Inflammatory macrophage (primary cell): Measurements from ENCODE around the gene KIAA1958.

Experiments
- DNase-seq, 2 donors: peaks; one replicate each; pipeline ENCODE4 v3.0.0-alpha.2; 2020 to 2022

The KIAA1958 gene

DNA sequence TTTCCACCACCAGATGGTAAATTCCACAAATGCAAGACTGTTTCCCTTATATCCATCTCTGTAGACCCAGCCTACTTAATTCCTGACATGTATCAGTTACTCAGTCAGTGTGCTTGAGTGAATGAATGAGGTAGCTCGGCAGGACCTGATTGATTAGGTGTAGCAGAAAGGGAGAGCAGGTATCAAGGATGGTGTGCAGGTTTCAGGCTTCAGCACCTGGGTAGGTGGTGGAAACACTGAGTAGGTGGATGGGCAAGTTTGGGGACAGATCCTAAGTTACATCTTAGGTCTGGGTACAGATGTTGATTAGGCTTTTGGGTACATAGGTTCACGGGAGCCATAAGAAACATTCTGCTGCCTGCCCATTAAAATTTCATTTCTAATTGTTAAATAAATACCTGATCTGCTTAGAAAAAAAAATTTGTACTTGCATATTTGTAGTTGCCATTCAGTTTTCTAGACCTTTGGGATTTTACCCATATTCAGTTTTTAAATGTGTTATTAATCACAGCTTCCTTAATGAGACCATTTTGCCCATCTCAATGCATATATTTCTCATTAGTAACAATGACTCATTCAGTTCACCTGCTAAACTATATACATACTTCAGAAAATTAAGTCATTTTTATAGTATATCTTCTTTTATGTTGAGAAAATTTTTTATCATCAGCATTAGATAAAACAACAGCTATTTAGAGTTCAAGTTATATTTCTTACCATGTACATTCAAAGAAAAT, 119.5 kb downstream of the KIAA1958 start:
- DNase-seq: no peak

DNA sequence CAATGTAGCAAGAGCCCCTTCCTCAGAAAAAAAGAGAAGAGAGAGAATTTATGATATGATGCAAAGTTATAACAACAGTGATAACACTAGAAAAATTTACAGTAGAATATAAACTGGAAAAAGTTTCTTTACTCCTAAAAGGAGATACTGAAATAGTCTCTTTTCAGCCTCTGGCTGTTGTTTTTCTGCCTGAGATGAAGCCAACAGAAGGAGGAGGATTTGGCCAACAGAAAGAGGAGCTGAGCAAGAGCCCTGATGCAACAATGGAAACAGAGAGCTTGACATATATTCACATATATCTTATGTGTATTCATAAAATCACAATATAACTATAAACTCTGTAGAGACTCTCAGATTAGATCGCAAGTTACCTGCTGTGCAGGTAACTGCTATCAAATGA, 122.2 kb downstream of the KIAA1958 start:
- no peak for DNase-seq

DNA sequence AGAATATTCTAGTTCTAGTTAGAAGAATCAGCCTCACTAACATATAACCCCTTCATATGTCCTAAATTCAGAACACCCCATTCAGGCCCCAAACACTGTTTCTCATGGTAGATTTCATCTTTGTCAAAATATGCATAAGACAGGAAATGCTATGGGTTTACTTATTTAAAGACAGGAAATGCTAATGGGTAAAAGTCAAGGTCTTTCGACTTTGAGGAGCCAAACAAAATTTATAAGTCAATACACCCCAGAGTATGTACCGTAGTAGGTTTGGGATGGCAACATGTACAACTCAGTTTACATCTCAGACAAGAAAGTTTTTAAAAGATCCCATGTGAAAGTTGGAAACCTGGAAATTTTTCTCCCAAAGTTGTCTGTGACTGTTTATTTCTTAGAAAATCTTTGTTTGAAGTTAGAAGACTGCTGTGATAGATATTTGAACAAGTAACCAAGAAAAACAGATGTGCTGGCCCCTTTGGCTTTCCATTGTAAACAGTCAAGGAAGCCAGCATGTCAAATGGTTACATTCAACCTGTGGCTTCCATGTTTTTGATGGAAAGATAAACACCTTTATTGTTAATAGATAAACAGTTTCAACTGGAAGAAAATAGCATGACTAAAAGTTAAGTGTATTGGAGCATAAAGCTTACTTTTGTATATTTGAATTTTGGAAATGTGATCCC, 129.1 kb downstream of the KIAA1958 start:
- no peak for DNase-seq

DNA sequence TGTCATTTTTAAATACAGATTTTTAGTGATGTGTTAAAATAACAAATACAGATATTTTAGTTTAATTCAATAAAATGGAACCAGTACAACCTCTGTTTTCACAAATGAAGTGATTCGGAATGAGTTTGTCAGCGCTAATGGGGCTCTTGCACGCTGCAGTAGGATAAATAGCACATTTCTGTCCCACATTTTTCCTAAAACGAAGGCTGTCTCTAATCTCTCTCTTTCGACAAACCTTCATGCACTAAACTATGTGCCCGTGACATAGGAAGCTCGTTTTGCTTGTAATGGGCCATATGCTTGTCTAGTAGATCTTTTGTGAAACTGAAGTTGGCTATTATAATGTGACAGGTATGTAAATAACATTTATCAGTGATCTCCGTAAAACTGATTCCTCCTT, 130.7 kb downstream of the KIAA1958 start:
- no peak for DNase-seq

DNA sequence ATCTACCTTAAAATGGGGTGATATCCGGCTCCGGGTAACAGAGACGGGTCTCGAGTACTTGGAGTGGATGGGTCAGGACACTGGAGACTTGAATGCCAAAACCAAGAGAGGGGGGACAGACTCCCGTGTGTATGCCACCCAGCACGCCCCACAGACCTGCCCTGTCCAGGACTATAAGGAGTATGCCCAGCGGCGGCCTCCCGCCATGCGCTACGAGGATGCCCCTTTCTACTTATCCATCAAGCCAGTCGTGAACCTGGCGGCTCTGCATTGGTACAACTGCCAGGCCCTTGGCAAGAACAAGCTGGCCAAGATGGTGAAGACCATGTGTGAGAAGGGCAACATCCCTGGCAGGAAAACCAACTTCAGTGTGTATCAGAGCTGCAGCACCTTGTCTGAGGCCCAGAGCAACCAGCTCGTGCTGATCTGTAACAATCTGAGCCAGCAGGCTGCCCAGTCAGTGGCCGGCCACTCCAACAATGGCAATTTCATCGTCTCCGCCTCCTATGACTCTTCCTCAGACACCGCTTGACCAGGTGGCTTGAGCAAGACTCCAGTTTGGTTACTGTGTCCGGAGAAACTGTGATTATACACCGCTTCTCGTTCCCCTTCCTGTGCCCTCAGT, 131.9 kb downstream of the KIAA1958 start:
- no peak for DNase-seq

DNA sequence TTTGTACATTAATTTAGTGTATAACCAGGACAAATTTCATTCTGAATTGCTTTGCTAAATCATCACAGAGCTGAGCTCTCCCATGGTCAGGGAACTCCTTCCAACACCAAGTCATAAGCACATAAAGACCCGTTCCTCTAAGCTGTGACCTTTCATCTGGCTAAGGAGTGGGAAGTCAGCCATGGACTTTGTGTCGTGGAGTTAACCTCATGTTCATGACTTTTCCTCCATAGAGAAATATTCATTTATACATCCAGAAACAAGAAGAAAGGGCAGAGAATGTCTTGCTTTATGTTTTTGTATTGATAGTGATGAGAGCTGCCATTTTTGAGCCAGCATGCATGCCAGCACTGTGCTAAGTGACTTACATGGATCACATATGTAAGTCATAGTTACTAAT, 133.8 kb downstream of the KIAA1958 start:
- peak; percentile 70 to 79 for DNase-seq

DNA sequence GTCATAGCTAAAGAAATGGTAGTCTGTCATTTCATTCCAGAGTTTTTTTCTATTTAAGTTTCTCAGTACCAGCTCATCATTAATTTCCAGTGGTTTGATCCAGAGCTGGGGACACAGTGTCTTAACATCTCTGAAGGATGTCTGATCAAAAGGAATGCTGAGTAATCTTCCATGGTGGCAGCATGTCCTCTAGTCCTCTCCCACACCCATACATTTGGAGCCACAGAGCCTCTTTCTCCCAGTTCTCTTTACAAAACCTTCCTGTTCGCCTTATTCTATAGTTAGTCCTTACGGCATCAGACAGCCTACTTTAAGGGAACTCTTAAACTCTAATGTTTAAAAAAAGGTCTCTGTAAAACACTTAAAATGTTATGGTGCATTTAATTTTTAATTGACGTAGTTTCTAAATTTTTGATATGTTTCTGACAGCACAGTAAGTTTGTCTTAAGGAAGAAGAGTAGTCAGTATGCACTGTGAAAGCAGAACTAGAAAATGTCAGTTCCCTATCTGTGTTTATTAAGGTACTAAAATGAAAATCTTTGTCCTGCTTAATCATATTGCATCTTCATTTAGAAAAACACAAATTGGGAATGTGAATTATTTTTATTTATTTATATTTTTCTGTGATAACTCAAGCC, 134.5 kb downstream of the KIAA1958 start:
- peak; percentile 66 to 69 for DNase-seq

DNA sequence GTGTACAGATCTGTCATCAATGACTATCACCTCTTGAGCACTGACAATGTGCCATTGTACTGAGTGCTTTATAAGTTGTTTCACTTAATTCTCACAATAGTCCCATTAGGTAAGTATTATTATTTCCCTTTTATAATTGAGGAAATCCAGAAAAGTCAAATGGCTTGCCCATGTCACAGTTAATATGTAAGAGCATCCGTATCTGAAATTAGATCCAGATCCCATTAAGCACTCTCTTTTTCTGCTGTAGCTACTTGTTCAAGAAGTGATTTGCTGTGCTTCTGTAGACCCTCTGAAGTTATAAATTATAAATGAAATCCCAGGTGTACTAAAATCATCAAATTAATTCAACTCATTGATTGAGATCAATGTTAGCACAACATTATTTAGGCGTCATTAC, 136.6 kb downstream of the KIAA1958 start:
- DNase-seq: no peak

DNA sequence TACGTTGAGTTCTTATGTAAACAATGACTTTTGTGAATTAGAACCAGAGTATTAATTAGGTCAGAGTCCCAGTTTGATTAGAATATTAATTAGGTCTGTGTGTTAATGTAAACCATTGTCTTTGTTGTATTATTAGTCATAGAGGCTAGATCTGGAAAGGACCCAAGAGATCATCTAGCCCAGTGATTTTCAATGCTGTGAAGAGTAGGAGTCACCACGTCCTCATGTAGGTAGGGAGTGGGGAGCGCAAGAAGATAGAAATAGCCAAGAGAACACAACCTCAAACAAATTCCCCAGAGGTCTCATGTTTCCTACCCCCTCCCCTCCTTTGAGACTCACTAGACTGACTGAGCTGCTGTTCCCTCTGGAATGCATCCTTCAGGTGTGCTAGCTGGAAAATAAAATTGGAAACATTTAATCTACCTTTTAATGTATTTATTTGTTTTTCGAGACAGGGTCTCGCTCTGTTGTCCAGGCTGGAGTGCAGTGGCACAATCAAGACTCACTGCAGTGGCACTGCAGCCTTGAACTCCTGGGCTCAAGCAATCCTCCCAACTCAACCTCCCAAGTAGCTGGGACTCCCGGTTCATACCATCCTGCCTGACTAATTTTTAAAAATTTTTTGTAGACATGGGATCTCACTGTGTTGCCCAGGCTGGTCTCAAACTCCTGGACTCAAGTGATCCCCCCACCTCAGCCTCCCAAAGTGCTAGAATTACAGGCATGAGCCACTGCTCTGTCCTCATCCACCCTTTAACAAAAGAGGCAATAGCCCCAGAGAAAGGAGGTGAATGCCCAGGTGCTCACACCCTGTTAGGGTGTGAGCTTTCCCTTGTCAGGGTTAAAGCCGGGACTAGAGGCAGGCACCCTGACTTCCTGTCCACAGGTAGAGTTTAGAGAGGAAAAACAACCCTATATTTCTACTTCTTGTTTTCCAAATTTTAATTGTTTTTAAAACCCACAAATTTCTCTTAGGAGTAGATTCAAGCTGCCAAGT, 138.4 kb downstream of the KIAA1958 start:
- no peak for DNase-seq

DNA sequence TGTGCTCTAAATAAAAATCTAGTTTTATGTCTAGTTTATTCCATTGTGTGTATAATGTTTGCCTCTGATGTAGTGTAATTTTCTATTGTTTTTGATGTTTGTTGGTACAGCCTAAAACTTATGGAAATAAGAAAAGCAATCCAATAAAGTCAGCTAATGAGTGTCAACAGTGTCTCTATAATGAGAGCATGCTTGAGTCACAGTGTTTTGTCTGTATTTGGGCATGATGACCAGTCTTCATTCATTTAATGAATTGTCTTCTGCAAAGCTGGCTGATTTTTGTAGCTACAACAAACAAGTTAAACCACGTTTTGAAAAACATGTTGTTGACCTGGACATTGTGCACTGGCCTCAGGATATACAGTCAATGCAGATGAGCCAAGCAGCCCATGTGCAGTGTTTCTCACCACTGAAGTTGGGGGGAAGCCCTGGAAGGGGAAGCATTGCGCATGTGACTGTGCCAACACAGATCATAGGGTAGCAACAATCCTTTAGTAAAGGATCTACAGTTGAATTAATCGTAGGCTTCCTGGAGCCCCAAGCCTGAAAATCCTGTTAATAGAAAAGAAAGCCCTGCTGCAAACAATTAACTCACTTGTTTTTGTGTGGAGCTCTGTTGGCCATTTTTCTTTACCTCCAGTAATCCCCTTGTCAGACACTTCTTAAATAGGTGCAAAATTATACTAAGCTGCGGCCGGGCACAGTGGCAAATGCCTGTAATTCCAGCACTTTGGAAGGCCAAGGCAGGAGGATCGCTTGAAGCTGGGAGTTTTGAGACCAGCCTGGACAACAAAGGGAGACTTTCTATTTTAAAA, 143.3 kb downstream of the KIAA1958 start:
- DNase-seq: peak; percentile 66 to 78

DNA sequence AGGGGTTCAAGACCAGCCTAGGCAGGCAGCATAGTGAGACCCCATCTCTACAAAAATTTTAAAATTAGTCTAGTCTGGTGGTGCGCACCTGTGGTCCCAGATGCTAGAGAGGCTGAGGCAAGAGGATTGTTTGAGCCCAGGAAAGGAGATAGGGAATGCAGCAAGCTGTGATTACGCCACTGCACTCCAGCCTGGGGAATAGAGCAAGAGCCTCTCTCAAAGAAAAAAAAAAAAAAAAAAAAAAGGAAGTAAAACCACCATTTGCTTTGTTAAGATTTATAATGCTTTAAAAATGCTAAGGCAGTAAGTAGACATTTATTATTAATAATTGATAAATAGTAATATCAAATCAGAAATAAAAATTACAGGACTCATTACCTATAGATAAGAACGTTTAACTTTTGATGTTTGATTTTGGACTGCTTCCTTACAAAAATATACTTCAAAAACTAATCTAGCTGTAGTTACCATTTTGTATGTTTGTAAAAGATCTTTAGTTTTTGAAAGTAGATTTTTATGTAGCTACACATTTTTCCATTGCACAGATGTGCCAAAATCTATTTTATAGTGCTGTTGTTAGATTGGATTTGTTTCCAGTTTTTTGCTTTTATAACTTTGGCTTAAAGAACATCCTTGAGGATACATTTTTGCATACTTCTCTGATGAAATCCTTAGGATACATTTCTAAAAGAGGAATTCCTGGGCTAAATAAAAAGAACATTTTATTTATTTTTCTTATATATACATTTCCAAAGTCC, 144.9 kb downstream of the KIAA1958 start:
- DNase-seq: peak; percentile 67 to 70

DNA sequence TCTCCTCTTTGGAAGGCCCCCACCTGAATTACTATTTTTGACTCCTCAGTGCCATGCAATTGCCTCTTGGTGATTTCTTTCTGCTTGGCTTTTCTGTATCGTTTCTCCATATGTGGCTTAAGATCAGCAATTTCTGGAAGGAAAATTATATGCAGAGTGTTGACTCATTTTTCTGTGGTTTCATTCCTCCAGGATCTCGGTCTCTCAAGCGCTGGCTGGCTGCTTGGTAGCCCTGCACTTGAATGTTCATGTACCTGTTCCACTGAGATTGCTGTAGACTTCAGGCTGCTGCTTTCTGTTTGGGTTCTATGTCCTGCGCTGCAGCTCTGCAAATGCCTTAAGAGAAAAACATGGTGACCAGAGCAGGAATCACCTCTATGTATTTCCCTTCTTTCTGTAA, 153.7 kb downstream of the KIAA1958 start:
- DNase-seq: no peak

DNA sequence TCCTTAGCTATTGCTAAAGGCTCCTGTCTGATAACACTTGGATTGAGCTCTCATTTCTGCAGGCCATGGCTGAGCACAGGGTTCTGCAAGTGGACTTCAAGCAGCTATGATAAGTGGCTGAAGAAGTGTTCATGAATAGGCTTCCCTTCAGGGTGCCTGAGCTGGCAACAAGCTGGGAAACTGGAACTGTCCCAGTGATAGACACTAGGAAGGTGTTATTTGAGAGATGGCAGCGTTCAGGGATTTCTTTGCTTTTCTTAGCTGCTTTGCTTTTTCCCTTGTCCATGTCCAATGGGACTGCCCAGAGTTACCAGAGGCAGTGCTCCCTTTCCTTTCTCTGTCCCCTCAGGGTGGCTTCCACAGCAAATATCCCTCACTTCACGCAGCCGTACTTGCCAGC, 155.5 kb downstream of the KIAA1958 start:
- no peak for DNase-seq

DNA sequence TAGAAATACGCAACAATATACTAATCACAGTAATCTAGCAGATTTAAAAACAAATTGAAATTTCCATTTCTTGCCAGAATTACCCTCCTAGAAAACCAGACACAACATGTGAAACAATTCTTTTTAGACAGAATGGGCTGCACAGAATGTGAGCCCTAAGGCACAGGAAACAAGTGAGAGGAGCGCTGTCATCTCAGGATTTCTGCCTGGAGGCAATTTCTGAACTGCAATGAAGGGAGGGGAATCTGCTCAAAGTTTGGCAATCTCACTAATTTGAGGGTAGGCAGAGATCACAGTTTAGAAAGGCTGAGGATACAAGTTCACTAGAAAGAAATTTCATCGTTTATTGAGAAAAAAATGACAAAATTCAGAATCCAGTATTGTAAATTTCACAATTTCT, 161.0 kb downstream of the KIAA1958 start:
- DNase-seq: no peak

DNA sequence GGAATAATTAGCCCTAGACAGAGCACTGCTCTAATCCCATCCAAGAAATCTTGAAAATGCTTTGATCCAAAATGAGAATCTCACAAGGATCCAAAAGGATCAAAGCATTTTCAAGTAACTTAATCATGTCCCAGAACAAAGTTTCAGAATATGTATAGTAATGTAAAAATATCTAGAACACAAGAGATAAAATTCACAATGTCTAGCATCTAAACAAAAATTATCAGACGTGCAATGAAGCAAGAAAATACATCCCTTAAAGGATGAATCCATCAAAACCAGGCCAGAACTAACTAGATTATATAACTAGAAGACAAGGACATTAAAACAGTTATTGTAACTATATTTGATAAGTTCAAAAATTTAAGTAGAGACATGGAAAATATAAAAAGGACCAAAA, 162.0 kb downstream of the KIAA1958 start:
- DNase-seq: no peak

DNA sequence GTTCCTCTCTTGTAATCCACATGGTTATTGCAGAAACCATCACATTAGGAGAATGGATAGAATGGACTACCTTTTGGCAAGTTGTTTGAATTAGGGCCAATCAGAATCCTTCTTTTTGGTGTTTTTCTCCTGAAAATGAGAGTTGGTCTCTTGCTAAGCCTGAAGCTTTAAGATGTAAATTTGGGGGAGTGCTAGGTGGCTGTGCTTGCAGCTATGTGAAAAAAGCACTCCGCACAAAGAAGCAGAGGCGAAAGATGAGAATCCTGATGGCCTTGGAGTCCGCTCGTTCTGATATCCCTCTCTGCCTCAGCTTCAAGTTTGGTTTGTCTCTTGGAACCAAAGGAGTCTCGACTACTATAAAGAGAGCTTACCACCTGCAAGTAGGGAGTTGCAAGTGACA, 167.7 kb downstream of the KIAA1958 start:
- no peak for DNase-seq

DNA sequence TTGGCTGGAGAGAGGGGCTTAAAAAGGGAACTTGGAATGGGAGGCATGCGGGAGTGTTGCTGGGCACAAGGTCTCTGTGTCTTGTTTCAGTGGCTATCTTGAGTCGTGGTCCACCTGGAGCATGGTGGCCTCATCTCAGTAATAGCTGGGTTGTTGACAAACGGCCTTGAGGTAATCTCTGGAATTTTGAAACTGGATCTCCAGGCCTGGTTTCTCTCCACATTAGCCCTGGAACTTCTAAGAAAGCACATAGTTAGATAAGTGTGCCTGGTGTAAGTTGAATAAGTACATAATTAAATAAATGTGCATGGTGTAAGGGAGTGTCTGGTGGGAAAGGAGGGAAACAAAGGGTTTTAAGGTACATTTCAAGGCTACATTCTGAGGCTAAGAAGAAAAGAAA, 169.0 kb downstream of the KIAA1958 start:
- no peak for DNase-seq

DNA sequence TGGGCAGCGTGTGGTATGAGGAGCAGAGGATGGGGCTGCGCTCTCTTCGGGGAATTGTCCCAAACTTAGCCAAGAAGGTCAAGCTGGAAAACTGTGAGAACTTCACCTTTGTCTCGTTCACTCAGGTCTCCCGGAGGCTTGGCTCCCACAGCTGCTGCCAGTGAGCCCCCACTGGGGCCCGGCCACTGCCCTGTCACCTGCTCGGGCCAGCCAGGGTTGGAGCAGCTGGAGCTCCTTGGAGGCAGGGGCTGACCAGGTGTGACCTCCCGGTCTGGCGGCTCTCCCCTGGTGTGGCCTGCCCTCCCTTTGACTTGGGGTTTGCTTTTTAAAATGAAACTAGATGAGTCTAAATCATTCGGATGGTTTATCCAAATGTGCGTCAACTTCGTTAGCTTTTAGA, 173.3 kb downstream of the KIAA1958 start:
- DNase-seq: no peak

DNA sequence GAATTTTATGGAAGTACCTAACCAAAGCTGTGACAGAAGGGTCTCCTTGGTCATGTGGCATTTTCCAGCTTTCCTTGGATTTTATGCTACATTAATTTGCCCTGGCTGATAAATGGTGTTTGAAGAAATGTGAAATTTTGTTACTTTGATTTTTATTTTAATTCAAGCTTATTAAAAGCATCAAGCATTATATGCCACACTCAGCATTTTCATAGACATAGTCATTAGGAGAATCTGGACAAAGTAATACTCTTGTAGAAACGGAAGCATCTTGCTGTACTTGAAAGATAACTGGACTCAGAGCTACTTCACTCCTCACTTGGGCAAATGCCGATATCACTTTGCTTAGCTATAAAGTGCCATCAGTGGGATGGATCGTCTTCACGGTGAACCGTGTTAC, 177.1 kb downstream of the KIAA1958 start:
- DNase-seq: no peak

DNA sequence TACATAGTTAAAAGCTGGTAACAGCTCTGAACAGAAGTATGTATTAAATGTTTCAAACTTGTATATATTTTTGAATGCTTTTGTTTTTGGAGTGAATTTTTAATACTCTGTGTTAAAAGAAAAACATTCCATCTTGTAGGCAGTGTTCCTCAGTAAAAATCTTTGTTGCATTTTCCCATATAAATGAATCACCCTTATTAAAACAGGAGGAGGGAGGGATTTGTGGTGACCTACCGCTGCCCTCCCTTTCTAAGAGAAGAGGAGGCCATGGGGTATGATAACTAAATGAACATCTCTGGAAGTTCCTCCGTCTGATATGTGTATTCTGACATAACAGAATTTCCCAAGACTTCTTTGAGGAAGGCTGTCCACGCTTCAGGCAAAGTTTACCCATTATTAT, 177.9 kb downstream of the KIAA1958 start:
- DNase-seq: no peak

DNA sequence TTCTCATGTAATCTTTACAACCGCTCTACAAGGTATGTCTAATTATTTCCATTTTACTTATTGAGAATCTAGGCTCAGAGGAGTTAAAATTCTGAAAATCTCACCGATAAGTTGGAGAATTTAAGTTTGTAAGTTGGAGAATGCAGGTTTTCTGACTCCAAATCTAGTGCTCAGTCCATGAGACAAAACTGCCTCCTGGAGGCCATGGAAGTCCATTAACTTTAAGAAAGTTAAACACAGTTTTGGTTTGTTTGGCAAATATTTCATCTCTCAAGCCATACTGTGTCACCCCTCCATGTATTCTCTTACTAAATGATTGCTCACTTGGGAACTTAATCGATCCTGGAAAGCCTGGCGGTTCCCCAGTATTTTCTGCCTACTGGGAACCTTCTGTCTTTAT, 178.7 kb downstream of the KIAA1958 start:
- peak; percentile 11 to 35 for DNase-seq
